ENCODE results near the gene GAK.
"Not testable (repeated sequence)": the region's sequence is repeated elsewhere in the genome, so short reads cannot be mapped to it uniquely, and the experiment has no call there.

The GAK gene

GRCh38 chr4:815464-816146 lies 116.5 kb downstream of the GAK start:
- H3K4me3 ChIP-seq (ENCODE audit: low read length): no peak overlapping the region
- no peak for TF ChIP-seq ZNF274 (IDR thresholded peaks at IDR 0.05; ENCODE audit: low read depth, low read length)

- H3K4me3 ChIP-seq (ENCODE audit: low read length): no peak overlapping the region
- TF ChIP-seq ZNF274 (IDR thresholded peaks at IDR 0.05; ENCODE audit: low read depth, low read length): no peak
Measured at GRCh38 chr4:814312-814850, 117.7 kb downstream of the GAK start.

GRCh38 chr4:813900-814299 lies 118.2 kb downstream of the GAK start:
- no peak overlapping the region for H3K4me3 ChIP-seq (ENCODE audit: low read length)
- no peak for TF ChIP-seq ZNF274 (IDR thresholded peaks at IDR 0.05; ENCODE audit: low read depth, low read length)

GRCh38 chr4:808860-809570 lies 123.1 kb downstream of the GAK start:
- no peak overlapping the region for H3K4me3 ChIP-seq (ENCODE audit: low read length)
- TF ChIP-seq ZNF274 (IDR thresholded peaks at IDR 0.05; ENCODE audit: low read depth, low read length): no peak

GRCh38 chr4:807792-808191 lies 124.3 kb downstream of the GAK start:
- no peak for TF ChIP-seq ZNF274 (IDR thresholded peaks at IDR 0.05; ENCODE audit: low read depth, low read length)
- no peak overlapping the region for H3K4me3 ChIP-seq (ENCODE audit: low read length)

- not testable (repeated sequence) for H3K4me3 ChIP-seq (ENCODE audit: low read length)
Measured at GRCh38 chr4:806979-807378, 125.1 kb downstream of the GAK start.

- no peak for TF ChIP-seq ZNF274 (IDR thresholded peaks at IDR 0.05; ENCODE audit: low read depth, low read length)
- H3K4me3 ChIP-seq (ENCODE audit: low read length): no peak overlapping the region
Measured at GRCh38 chr4:804804-805203, 127.3 kb downstream of the GAK start.

GRCh38 chr4:803884-804283 lies 128.2 kb downstream of the GAK start:
- no peak for TF ChIP-seq ZNF274 (IDR thresholded peaks at IDR 0.05; ENCODE audit: low read depth, low read length)
- no peak overlapping the region for H3K4me3 ChIP-seq (ENCODE audit: low read length)

GRCh38 chr4:801436-802124 lies 130.5 kb downstream of the GAK start:
- no peak for TF ChIP-seq ZNF274 (IDR thresholded peaks at IDR 0.05; ENCODE audit: low read depth, low read length)
- no peak overlapping the region for H3K4me3 ChIP-seq (ENCODE audit: low read length)
